Neural cell (in vitro differentiated cells): Measurements from ENCODE around the gene OVAAL. TPM values are rescaled to one million over a fixed set of nuclear protein-coding genes. Genes with fewer than 3 reads are reported as not detected.

Source experiments
- H2AFZ ChIP-seq: fragments of 200-600, 300-800 bp; sonication (generic), shearing (Covaris generic); 2 replicates; pipeline ENCODE4 v1.6.0; 2014; ENCODE audit warnings: low read depth, mild to moderate bottlenecking, antibody characterized with exemption, low read length, moderate library complexity
- H3F3A ChIP-seq: fragments of 200-600 bp; shearing (Covaris generic); 2 replicates; pipeline ENCODE4 v1.6.1; 2016; ENCODE audit warnings: mild to moderate bottlenecking, moderate library complexity, mixed read lengths, antibody characterized with exemption, low read length; ENCODE audit not compliant: insufficient read depth, poor library complexity, severe bottlenecking
- H3K27ac ChIP-seq: fragments of 200-600, 300-800 bp; sonication (generic), shearing (Covaris generic); 2 replicates; pipeline ENCODE4 v1.5.1; 2014; ENCODE audit warnings: mild to moderate bottlenecking, low read length, moderate library complexity
- H3K27me3 ChIP-seq: fragments of 300-800, 200-600 bp; sonication (generic), shearing (Covaris generic); 2 replicates; pipeline ENCODE4 v1.6.0; 2014; ENCODE audit warnings: mild to moderate bottlenecking, low read depth, low read length, moderate library complexity; ENCODE audit not compliant: insufficient read depth
- H3K36me3 ChIP-seq: fragments of 300-800, 200-600 bp; sonication (generic), shearing (Covaris generic); 2 replicates; pipeline ENCODE4 v1.5.1; 2014; ENCODE audit warnings: mild to moderate bottlenecking, antibody characterized with exemption, low read length, moderate library complexity; ENCODE audit not compliant: insufficient read depth
- H3K4me2 ChIP-seq: fragments of 300-800, 200-600 bp; sonication (generic), shearing (Covaris generic); 2 replicates; pipeline ENCODE4 v1.6.0; 2014; ENCODE audit warnings: mild to moderate bottlenecking, low read length
- H3K4me3 ChIP-seq: fragments of 300-800, 200-600 bp; sonication (generic), shearing (Covaris generic); 2 replicates; pipeline ENCODE4 v1.5.1; 2014; ENCODE audit warnings: mild to moderate bottlenecking, low read length, moderate library complexity
- H3K79me2 ChIP-seq: fragments of 200-600 bp; shearing (Covaris generic); replicated peaks from 2 replicates; pipeline ENCODE4 v1.6.0; 2014; ENCODE audit warnings: mild to moderate bottlenecking, low read length, moderate library complexity; ENCODE audit not compliant: insufficient read depth
- H3K9ac ChIP-seq: fragments of 300-800, 200-600 bp; sonication (generic), shearing (Covaris generic); 2 replicates; pipeline ENCODE4 v1.6.1; 2016; ENCODE audit warnings: mild to moderate bottlenecking, low read length, mixed read lengths
- H3K9me2 ChIP-seq: fragments of 200-600 bp; shearing (Covaris generic); 2 replicates; pipeline ENCODE4 v1.6.1; 2016; ENCODE audit warnings: mild to moderate bottlenecking, low read length, mixed read lengths; ENCODE audit not compliant: insufficient read depth
- H3K9me3 ChIP-seq: fragments of 200-600, 300-800 bp; sonication (generic), shearing (Covaris generic); 2 replicates; pipeline ENCODE4 v1.6.1; 2016; ENCODE audit warnings: mild to moderate bottlenecking, mixed run types, low read length, moderate library complexity, mixed read lengths
- H4K20me1 ChIP-seq: fragments of 200-600 bp; shearing (Covaris generic); 2 replicates; pipeline ENCODE4 v1.6.1; 2016; ENCODE audit warnings: mild to moderate bottlenecking, mixed run types; ENCODE audit not compliant: insufficient read depth
- EP300 ChIP-seq: fragments of 450-650 bp; conservative IDR thresholded peaks from 2 replicates; pipeline ENCODE4 v1.6.1; 2014; ENCODE audit warnings: antibody characterized with exemption, mild to moderate bottlenecking, moderate library complexity; ENCODE audit not compliant: poor library complexity, severe bottlenecking
- EZH2 ChIP-seq: fragments of 200-600, 300-800 bp; shearing (Covaris generic), sonication (generic); IDR thresholded peaks from 2 replicates; pipeline ENCODE4 v1.6.1; 2014; ENCODE audit warnings: antibody characterized with exemption, low read length, borderline replicate concordance, mild to moderate bottlenecking; ENCODE audit not compliant: insufficient read depth, poor library complexity, severe bottlenecking
- MXI1 ChIP-seq: fragments of 450-650 bp; conservative IDR thresholded peaks from 2 replicates; pipeline ENCODE4 v1.6.1; 2014; ENCODE audit warnings: antibody characterized with exemption, mild to moderate bottlenecking; ENCODE audit not compliant: poor library complexity, severe bottlenecking
- POLR2AphosphoS5 ChIP-seq: IDR thresholded peaks from 2 replicates; pipeline ENCODE4 v1.6.1; 2012
- RAD21 ChIP-seq: fragments of 450-650 bp; conservative IDR thresholded peaks from 2 replicates; pipeline ENCODE4 v1.6.1; 2014; ENCODE audit warnings: antibody characterized with exemption, mild to moderate bottlenecking, moderate library complexity
- SMC3 ChIP-seq: fragments of 450-650 bp; conservative IDR thresholded peaks from 2 replicates; pipeline ENCODE4 v1.6.1; 2014; ENCODE audit warnings: antibody characterized with exemption, mild to moderate bottlenecking, moderate library complexity; ENCODE audit not compliant: poor library complexity
- TAF1 ChIP-seq: IDR thresholded peaks from 2 replicates; pipeline ENCODE4 v1.6.1; 2012; ENCODE audit warnings: low read depth
- polyA plus RNA-seq: library from polyadenylated mRNA; depleted of rRNA; stranded (reverse); fragments of >200 nt; gene quantifications from 2 replicates; pipeline ENCODE4 v1.2.3, GENCODE V29; 2014
- TF ChIP-seq, protein P1 (sequence below): fragments of 450-650 bp; IDR thresholded peaks from 2 replicates; pipeline ENCODE4 v1.5.1; 2014; ENCODE audit warnings: antibody characterized with exemption, mild to moderate bottlenecking, moderate library complexity; ENCODE audit not compliant: poor library complexity, severe bottlenecking
- TF ChIP-seq, protein P2 (sequence below): IDR thresholded peaks from 2 replicates; pipeline ENCODE4 v1.6.1; 2012; ENCODE audit warnings: borderline replicate concordance

The OVAAL gene
- polyA plus RNA-seq, 1 donor from 2014 or later: not detected

DNA sequence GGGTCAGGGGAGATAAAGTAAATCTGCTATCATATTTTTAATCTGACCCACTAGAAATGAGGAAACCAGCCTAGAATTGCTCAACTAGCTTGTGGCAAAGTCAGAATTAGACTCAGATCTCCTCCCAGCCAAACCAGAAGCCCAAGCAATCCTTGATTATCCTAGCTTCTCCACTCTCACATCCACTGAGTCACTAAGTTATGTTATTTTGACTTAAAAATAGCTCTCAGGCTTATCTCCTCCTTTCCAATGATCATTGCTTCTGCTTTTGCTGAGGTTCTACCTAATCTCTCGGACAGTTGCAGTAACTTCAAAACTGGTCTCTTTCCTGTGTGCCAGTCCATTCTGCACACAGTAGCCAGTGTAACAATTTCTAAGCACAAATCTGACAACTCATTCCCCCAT lies 22.9 kb downstream of the OVAAL start:
- Histone ChIP-seq H3K9ac (no peak overlapping the region), H3K9me3 (no peaks in the 10 kb centered on the region), H3K79me2 (no peaks in the 10 kb centered on the region), H3K36me3 (no peaks in the 10 kb centered on the region), H2AFZ (no peak overlapping the region), H3K27me3 (no peaks in the 10 kb centered on the region), H3F3A (no peaks in the 10 kb centered on the region), H3K9me2 (no peaks in the 10 kb centered on the region), H3K27ac (no peak overlapping the region), H3K4me3 (no peak overlapping the region), H4K20me1 (no peaks in the 10 kb centered on the region), H3K4me2 (no peak overlapping the region)
- TF ChIP-seq EZH2 (no peak), SMC3 (no peak), MXI1 (no peak), TAF1 (no peak), EP300 (no peak)
- TF ChIP-seq, protein P1, sequence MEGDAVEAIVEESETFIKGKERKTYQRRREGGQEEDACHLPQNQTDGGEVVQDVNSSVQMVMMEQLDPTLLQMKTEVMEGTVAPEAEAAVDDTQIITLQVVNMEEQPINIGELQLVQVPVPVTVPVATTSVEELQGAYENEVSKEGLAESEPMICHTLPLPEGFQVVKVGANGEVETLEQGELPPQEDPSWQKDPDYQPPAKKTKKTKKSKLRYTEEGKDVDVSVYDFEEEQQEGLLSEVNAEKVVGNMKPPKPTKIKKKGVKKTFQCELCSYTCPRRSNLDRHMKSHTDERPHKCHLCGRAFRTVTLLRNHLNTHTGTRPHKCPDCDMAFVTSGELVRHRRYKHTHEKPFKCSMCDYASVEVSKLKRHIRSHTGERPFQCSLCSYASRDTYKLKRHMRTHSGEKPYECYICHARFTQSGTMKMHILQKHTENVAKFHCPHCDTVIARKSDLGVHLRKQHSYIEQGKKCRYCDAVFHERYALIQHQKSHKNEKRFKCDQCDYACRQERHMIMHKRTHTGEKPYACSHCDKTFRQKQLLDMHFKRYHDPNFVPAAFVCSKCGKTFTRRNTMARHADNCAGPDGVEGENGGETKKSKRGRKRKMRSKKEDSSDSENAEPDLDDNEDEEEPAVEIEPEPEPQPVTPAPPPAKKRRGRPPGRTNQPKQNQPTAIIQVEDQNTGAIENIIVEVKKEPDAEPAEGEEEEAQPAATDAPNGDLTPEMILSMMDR: no peak
- TF ChIP-seq, protein P2, sequence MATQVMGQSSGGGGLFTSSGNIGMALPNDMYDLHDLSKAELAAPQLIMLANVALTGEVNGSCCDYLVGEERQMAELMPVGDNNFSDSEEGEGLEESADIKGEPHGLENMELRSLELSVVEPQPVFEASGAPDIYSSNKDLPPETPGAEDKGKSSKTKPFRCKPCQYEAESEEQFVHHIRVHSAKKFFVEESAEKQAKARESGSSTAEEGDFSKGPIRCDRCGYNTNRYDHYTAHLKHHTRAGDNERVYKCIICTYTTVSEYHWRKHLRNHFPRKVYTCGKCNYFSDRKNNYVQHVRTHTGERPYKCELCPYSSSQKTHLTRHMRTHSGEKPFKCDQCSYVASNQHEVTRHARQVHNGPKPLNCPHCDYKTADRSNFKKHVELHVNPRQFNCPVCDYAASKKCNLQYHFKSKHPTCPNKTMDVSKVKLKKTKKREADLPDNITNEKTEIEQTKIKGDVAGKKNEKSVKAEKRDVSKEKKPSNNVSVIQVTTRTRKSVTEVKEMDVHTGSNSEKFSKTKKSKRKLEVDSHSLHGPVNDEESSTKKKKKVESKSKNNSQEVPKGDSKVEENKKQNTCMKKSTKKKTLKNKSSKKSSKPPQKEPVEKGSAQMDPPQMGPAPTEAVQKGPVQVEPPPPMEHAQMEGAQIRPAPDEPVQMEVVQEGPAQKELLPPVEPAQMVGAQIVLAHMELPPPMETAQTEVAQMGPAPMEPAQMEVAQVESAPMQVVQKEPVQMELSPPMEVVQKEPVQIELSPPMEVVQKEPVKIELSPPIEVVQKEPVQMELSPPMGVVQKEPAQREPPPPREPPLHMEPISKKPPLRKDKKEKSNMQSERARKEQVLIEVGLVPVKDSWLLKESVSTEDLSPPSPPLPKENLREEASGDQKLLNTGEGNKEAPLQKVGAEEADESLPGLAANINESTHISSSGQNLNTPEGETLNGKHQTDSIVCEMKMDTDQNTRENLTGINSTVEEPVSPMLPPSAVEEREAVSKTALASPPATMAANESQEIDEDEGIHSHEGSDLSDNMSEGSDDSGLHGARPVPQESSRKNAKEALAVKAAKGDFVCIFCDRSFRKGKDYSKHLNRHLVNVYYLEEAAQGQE: no peak

- H3K27me3 ChIP-seq: no peaks in the 10 kb centered on the region
- no peaks in the 10 kb centered on the region for H3K79me2 ChIP-seq
- no peak overlapping the region for H3K4me2 ChIP-seq
- H3K9me3 ChIP-seq: no peaks in the 10 kb centered on the region
- no peaks in the 10 kb centered on the region for H3K9me2 ChIP-seq
- H3K36me3 ChIP-seq: no peaks in the 10 kb centered on the region
- H3K27ac ChIP-seq: no peak overlapping the region
- H4K20me1 ChIP-seq: no peaks in the 10 kb centered on the region
- TF ChIP-seq SMC3 (no peak), POLR2AphosphoS5 (no peak), RAD21 (no peak), EP300 (no peak), MXI1 (no peak)
- TF ChIP-seq, protein P2: no peak
- TF ChIP-seq, protein P1: no peak
- no peak overlapping the region for H3K9ac ChIP-seq
- no peaks in the 10 kb centered on the region for H3F3A ChIP-seq
- H2AFZ ChIP-seq: no peak overlapping the region
- H3K4me3 ChIP-seq: no peak overlapping the region
Observed at GRCh38 chr1:180584869-180585268, 26.1 kb downstream of the OVAAL start.
